SU-DHL-6 (cell line): Measurements from ENCODE around the gene ATP13A4.

Experiments used
- H2AFZ ChIP-seq: fragments of 200-600 bp; sonication (generic); 2 replicates; pipeline ENCODE4 v1.6.1; 2014; ENCODE audit warnings: low read depth, mild to moderate bottlenecking, moderate library complexity, mixed read lengths, antibody characterized with exemption, low read length; ENCODE audit not compliant: severe bottlenecking
- H3F3A ChIP-seq: fragments of 200-600 bp; shearing (Covaris generic); 2 replicates; pipeline ENCODE4 v1.6.0; 2016; ENCODE audit warnings: antibody characterized with exemption, mild to moderate bottlenecking; ENCODE audit not compliant: insufficient read depth
- H3K27ac ChIP-seq: fragments of 200-600 bp; sonication (generic); 2 replicates; pipeline ENCODE4 v1.5.1; 2016; ENCODE audit warnings: low read depth, mild to moderate bottlenecking, low read length, moderate library complexity, mixed read lengths
- H3K27me3 ChIP-seq: fragments of 200-600 bp; sonication (generic), shearing (Covaris generic); 2 replicates; pipeline ENCODE4 v1.6.0; 2014; ENCODE audit warnings: mild to moderate bottlenecking, low read length
- H3K36me3 ChIP-seq: fragments of 200-600 bp; sonication (generic); 2 replicates; pipeline ENCODE4 v1.6.1; 2014; ENCODE audit warnings: mild to moderate bottlenecking, low read length, mixed read lengths
- H3K4me2 ChIP-seq: fragments of 300-600, 200-600 bp; shearing (Covaris generic), sonication (generic); 2 replicates; pipeline ENCODE4 v1.6.0; 2014; ENCODE audit warnings: low read length, low read depth, mild to moderate bottlenecking; ENCODE audit not compliant: poor library complexity, severe bottlenecking
- H3K4me3 ChIP-seq: fragments of 200-600 bp; sonication (generic); 2 replicates; pipeline ENCODE4 v1.5.1; 2014; ENCODE audit warnings: antibody characterized with exemption, low read length, mild to moderate bottlenecking, mixed read lengths; ENCODE audit not compliant: insufficient read depth, poor library complexity, severe bottlenecking
- H3K79me2 ChIP-seq: fragments of 200-600 bp; sonication (generic); 2 replicates; pipeline ENCODE4 v1.6.1; 2014; ENCODE audit warnings: mild to moderate bottlenecking, low read length, moderate library complexity; ENCODE audit not compliant: insufficient read depth
- H3K9ac ChIP-seq: fragments of 200-600 bp; sonication (generic); 2 replicates; pipeline ENCODE4 v1.7.0; 2014; ENCODE audit warnings: mild to moderate bottlenecking, low read length
- H3K9me2 ChIP-seq: fragments of 200-600 bp; sonication (generic); replicated peaks from 2 replicates; pipeline ENCODE4 v1.6.1; 2014; ENCODE audit warnings: low read length; ENCODE audit not compliant: insufficient read depth
- H3K9me3 ChIP-seq: fragments of 200-600 bp; sonication (generic); 2 replicates; pipeline ENCODE4 v1.6.1; 2014; ENCODE audit warnings: low read length, mixed read lengths; ENCODE audit not compliant: insufficient read depth
- H4K20me1 ChIP-seq: fragments of 200-600 bp; sonication (generic); 2 replicates; pipeline ENCODE4 v1.6.1; 2014; ENCODE audit warnings: low read depth, mild to moderate bottlenecking, antibody characterized with exemption, low read length, moderate library complexity, mixed read lengths
- CTCF ChIP-seq: fragments of 200-600 bp; sonication (generic); IDR thresholded peaks from one replicate; pipeline ENCODE4 v1.5.1; 2017; ENCODE audit warnings: antibody characterized with exemption, mild to moderate bottlenecking, low read length, moderate library complexity; ENCODE audit not compliant: insufficient read depth, poor library complexity, severe bottlenecking
- EZH2phosphoT487 ChIP-seq: fragments of 200-600 bp; sonication (generic), shearing (Covaris generic); conservative IDR thresholded peaks from 2 replicates; pipeline ENCODE4 v1.6.1; 2018; ENCODE audit warnings: mild to moderate bottlenecking, antibody characterized with exemption, low read length, moderate library complexity, mixed read lengths

ATP13A4 gene

GRCh38 chr3:193595939-193596487, 41.3 kb upstream of the ATP13A4 start:
- Histone ChIP-seq H3K9me3 (no peaks in the 10 kb centered on the region), H3K4me3 (no peak overlapping the region), H3K27me3 (no peaks in the 10 kb centered on the region), H3F3A (no peaks in the 10 kb centered on the region), H3K9ac (no peak overlapping the region), H4K20me1 (peaks cover 12% of the 10 kb centered on the region; the same call in 1 of the 2 replicates), H3K27ac (no peak overlapping the region), H3K4me2 (peak overlapping the region; percentile 65), H3K9me2 (no peaks in the 10 kb centered on the region), H3K36me3 (no peaks in the 10 kb centered on the region), H2AFZ (no peak overlapping the region), H3K79me2 (peaks cover 85% of the 10 kb centered on the region)
- TF ChIP-seq EZH2phosphoT487 (no peak), CTCF (no peak)

- Histone ChIP-seq H3K27ac (no peak overlapping the region), H3F3A (no peaks in the 10 kb centered on the region), H3K27me3 (no peaks in the 10 kb centered on the region), H4K20me1 (peaks cover 12% of the 10 kb centered on the region; the same call in 1 of the 2 replicates), H3K9me3 (no peaks in the 10 kb centered on the region), H3K9me2 (no peaks in the 10 kb centered on the region), H3K9ac (peak overlapping the region; percentile 98; the same call in 1 of the 2 replicates), H3K4me3 (peak overlapping the region; percentile 80), H2AFZ (no peak overlapping the region), H3K4me2 (peak overlapping the region; percentile 65), H3K79me2 (peaks cover 76% of the 10 kb centered on the region), H3K36me3 (no peaks in the 10 kb centered on the region)
- TF ChIP-seq CTCF (no peak), EZH2phosphoT487 (no peak)
Measured at GRCh38 chr3:193594946-193595689, 40.4 kb upstream of the ATP13A4 start.

GRCh38 chr3:193593668-193594030, 39.0 kb upstream of the ATP13A4 start:
- H3K9me2 ChIP-seq, result no peaks in the 10 kb centered on the region
- H3K9ac ChIP-seq, result peak overlapping the region; percentile 98
- H3K4me2 ChIP-seq, result peak overlapping the region; percentile 65
- H2AFZ ChIP-seq, result peak overlapping the region; percentile 95
- H3K27me3 ChIP-seq, result no peaks in the 10 kb centered on the region
- H3K9me3 ChIP-seq, result no peaks in the 10 kb centered on the region
- no peaks in the 10 kb centered on the region for H3F3A ChIP-seq
- H3K27ac ChIP-seq, result peak overlapping the region; percentile 65
- H3K4me3 ChIP-seq, result peak overlapping the region; percentile 80
- H3K36me3 ChIP-seq, result no peaks in the 10 kb centered on the region
- peaks cover 12% of the 10 kb centered on the region; the same call in 1 of the 2 replicates for H4K20me1 ChIP-seq
- H3K79me2 ChIP-seq, result peaks cover 61% of the 10 kb centered on the region
- TF ChIP-seq EZH2phosphoT487 (no peak), CTCF (no peak)
